SHP77 (cell line): ENCODE results near the gene CHPF2.

Experiments
- DNase-seq, 2 experiments: peaks; one replicate each; lab custom pipeline; 2025; lab: John Stamatoyannopoulos, UW

Gene CHPF2

DNA sequence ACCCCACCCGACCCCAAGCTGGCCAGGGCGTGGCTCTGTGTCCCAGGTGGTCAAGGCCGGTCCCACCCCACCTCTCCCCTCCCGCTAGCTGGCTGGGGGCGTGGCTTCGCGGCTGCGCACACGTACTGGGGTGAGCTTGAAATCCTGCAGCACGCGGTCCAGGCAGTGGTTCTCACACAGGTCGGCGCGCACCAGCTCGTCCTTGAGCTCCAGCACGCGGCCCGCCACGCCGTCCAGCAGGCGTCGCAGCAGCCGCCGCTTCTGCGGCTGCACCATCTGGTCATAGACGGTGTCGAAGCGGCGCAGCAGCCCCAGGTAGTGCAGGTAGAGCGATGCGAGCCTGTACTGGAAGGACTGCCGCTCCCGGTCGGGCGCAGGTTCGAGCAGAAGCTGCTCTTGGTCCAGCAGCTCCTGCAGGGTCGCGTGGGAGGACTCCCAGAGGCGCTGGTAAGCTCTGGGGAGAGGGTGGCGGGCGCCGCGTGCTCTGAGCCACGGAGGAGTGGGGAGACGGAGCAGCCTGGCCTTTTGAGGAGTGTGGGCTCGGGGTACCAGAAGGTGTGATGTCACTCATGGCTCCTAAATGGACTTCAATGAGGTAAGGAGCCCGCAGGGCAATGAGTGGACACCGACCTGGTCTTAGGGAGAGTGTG, 27.8 kb upstream of the CHPF2 start:
- no peak for DNase-seq

DNA sequence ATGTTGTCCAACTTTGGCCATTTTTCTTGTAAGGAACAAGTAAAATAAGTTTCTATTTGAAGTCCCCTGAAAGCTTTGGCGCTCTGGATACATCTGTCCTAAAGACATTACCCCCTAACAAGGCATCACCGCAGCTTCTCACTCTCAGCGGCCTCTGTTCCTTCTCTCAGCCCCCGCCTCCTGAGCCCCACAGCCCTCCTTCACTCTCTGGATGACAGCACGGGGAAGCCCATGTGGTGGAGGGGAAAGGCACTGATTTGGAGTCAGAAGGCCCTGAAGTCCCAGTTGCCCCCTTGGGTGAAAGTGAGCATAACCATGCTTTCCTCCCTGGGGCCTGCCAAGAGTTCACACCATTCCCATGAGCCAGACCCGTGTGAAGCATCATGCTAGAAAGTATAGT, 26.6 kb upstream of the CHPF2 start:
- DNase-seq, result no peak

DNA sequence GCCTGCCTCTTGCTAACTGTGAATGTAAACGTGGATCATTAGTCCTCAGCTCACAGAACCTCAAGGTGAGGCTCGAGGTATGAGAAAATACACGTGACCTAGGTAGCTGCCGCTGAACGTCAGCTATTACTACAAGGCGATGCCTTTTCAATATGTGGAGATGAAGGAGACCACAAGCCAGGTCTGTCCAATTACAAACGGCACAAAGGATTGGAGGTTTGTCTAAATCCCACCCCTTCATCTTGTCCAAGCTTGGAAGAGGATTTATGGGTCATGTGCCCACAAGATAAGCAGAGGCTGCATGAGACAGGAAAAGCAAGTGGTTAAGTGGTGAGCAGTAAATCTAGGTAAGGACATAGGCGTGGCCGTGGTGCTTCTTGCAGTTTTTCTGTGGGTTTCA, 25.4 kb upstream of the CHPF2 start:
- no peak for DNase-seq

DNA sequence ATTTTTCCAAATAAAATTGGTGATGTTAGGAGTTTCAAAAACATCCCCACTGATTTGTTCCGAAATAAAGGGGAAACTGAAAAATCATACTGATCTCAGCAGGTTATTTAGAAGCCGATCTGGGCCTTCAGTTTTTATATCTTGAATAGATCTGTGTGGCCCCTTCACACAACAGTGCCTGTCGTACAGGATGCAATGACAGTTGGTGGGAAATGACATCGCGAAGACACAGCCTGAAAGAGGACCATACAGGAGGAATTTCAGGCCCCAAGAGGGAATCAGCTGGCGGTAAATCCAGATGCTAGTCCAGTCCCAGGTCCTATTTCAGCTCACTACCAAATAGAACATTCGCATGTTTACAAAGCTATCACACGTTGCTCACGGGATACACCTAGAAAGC, 25.0 kb upstream of the CHPF2 start:
- DNase-seq, result no peak

DNA sequence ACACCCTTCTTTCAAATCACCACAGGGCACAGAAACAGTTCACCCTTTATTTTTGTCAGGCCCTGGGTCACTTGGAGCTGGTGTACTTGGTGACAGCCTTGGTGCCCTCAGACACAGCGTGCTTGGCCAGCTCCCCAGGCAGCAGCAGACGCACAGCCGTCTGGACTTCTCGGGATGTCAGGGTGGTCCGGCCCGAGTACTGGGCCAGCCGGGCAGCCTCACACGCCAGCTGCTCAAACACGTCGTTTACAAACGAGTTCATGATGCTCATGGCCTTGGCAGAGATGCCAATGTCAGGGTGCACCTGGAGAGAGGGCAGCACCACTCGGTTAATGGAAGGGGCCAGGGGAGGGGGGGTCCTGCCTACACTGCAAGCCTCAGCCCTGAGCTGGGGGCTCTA, 24.5 kb upstream of the CHPF2 start:
- peak in 1 of 2 experiments; percentile 29 for DNase-seq

DNA sequence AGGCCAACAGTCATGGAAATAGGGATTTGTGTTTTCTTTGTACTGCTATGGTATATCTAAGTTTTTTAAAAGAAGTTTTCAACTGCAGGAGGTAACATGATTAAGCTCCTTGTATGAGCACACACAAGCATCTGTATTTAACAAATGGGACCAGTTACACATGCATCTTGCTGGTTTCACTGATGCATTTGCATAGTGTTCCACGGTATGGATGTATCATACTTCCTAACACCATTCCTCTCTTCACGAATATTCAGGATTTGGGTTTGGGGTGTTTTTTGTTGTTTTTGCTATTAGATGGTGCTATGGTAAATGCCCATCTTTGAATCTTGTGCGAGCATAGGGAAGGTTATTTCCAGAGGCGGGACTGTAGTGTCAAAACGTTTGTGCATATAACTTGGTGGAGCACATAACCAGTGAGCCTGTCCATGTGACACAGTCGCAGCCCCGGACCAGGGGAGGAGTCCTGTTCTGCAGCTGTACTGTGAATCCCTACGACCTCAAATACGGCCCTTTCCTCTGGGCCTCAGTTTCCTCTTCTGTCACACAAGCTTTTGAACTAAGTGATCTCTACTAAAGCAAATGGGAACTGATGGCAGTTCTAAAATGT, 23.9 kb upstream of the CHPF2 start:
- DNase-seq, result no peak

DNA sequence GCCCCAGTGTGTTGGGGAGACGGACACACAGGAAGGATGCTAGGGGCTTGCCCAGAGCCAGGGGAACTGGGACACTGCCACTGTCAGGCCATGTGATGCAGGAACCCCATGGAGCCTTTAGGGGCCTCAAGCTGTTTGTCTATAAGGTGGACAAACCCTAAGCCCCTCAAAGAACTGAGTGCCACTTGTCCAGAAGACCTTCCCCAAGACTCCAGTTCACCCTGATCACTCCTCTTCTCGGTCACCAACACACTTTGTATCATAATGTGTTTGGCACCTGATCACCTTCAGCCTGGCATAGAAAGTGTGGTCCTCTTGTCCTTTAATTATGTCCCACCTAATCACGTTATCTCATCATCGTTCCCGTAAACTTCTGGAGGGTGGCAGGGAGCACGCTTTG, 22.7 kb upstream of the CHPF2 start:
- no peak for DNase-seq

DNA sequence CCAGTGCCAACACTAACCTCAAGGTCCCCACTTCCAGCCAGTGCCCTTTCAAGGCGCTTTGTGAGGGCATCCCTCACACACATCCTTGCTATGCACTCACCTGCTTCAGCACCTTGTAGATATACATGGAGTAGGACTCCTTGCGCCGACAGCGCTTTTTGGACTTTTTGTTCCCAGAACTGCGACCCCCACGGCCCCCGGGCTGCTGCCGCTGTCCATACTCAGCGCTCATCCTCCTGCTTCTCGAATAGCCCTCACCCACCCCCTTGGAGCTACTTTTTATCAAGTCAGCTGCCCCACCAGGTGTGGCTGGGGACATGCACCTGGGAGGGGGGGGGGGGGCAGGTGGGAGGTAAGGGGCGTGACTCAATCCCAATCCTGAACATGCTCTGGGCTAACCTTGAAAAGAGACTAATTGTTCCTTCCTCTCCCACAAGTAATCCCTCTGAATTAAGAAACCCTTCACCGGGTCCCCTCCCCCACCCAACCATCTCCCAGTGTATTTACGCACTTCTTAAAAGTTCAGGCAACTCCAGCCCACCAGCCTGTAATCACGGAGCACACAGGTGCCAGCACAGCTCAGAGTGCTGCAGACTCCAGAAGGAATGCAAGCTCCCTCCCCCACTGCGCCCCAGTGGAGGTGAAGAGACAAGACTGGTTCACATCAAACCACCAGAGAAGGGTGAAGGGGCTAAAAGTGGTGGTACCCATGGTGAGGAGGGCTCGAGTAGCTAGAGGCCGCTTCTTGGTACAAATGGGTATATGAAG, 22.0 kb upstream of the CHPF2 start, which contains the start of gene H2BK1:
Gene H2BK1, minus strand, starts transcription at position 402 of the 768 bp plus-strand sequence. Its CDS starts 170 bp downstream, at position 232.
- DNase-seq, result no peak

DNA sequence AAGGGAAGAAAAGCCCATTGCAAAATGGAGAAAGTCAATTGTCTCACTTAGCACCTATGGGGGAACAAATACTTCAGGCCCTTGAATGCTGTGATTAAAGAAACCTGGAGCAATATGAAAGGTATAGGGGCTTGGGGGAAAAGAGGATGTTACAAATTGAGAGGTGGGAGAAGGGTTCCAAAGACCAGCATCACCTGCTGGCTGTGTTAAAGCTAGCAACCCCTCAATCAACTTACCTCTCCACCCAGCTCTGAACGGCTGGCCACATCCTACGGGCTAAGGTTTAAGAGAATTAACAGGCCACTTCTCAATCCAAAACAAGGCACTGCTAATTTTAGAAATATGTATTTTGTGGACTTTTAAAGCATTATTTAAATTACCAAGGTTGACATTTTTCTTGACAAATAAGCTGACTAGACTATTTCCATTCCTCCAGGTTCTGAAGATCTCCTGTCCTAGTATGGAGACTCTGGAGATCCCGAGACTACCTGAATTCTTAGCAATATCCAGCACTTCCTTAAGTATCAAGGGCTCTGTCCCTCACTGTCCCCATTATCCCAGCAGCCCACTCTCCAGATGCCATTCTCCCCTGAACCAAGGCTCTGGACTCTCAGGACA, 21.0 kb upstream of the CHPF2 start:
- DNase-seq, result no peak

DNA sequence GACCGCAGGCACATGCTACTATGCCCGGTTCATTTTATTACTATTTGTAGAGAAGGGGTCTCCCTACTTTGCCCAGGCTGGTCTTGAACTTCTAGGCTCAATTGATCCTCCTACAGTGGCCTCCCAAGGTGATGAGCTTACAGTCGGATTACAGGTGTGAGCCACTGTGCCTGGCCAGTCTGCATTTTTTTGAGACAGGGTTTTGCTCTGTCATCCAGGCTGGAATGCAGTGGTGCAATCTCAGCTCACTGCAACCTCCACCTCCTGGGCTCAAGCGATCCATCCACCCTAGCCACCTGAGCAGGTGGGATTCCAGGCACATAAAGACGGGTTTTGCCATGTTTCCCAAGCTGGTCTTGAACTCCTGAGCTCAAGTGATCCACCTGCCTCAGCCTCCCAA, 19.7 kb upstream of the CHPF2 start:
- DNase-seq, result no peak

DNA sequence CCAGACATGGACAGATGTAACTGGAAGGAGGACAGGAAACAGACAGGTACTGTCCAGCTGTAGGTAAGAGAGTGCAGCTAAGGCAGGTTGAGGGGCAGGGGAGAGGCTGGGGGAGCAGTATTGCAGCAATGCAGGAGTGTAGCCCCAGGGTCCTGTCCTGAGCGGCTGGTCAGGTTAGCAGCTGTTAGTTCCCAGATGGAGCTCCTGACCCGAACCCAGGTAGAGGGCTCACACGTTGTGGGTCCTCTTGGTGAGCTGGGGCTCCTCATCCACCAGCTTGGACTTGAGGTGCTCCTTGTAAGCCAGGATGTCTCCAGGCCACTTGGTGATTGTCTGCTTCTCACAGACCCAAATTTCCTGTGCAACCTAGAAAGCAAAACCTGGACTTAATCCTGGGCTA, 18.5 kb upstream of the CHPF2 start:
- DNase-seq, result no peak

DNA sequence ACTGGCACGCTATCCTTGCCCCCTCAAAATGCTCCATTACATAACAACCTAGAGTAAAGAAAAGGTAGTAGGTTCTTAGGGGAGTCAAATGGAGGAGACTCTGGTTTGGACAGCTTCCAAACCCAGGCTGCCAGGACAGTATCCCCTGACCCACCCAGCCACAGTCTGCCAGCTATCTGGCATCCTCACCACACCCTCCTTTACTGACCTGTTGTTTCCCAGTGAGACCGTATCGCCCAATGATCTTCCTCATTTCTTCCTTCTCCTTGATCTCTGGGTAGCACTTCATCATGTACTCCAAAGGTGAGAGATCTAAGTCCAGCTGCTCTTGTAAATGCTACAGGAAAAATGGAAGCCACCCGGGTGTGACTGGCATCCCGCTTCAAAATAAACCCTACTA, 16.9 kb upstream of the CHPF2 start:
- DNase-seq, result no peak

DNA sequence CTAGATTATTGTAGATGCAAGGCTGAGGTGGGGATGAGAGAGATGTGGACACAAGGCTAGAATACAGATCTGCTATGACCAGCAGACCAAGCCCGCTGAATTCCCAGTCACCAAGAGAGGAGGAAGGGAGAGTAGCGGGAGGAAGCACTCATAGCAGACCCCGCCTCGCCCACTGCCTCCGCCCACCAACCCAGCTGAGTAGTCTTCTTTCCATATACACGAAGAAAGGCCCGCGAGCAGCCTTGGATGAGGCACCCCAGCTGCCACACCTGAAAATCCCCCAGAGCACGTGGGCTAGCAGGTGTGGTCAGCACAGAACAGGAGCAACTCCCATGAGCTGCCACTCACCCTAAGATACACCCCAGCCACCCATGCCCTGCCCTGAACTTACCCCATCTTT, 14.1 kb upstream of the CHPF2 start:
- DNase-seq, result no peak

DNA sequence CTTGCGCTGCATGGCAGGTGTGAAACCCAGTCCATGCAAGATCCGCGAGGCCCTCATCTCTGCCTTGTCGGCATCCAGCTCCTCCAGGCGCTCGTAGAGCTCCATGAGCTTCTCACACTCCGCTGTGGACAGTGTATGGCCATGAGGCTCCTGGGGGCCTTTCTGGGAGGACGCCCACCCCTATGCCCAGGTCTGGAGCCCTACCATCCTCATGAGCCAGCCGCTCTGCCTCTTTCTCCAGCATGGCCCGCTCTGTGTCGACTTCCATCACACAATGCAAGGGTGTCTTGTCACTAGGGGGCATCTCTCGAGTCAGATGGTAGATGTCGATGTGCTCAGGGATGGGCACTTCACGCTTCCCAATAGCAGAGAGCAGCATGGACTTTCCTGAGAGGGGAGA, 8.6 kb upstream of the CHPF2 start:
- no peak for DNase-seq

DNA sequence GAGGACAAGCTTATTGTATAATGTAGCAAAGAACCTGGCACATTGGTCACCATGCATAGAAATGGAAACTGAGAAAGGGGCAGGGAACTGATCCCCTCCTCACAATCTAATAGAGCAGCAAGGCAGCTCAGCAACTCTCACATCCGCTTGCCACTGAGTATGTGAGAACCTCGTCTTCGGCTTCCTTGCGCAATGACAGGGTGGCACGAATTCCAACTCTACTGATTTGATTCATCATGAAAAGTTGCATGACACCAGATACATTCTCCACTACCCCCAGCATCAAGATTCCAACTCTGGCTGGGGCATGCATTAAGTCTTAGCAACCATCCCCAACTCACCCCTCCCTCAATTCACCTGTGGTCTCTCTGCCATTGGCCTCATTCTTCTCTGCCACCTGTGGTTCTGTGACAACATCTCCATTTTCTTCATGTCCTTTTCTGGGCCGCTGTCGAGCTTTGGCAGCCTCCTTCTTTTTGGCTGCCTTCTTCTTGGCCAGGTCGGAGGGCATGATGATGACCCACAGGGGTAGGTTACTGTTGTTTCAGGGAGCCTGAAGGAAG, 6.3 kb upstream of the CHPF2 start:
- no peak for DNase-seq

DNA sequence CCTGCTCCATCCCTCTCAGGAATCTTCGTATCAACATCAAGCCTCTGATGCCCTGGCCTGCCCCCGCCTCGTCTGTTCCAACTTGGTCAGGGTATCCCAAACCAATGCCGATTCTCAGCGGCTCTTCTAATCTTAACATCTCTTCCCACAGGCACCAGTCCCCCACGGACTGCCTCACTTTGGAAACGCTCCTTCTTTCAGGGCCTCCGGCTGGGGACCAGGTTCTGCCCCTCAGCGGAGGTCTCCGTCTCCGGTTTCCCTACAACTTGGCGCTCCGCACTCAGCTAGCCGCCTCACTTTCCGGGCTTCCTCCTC, 5.8 kb upstream of the CHPF2 start:
- no peak for DNase-seq

DNA sequence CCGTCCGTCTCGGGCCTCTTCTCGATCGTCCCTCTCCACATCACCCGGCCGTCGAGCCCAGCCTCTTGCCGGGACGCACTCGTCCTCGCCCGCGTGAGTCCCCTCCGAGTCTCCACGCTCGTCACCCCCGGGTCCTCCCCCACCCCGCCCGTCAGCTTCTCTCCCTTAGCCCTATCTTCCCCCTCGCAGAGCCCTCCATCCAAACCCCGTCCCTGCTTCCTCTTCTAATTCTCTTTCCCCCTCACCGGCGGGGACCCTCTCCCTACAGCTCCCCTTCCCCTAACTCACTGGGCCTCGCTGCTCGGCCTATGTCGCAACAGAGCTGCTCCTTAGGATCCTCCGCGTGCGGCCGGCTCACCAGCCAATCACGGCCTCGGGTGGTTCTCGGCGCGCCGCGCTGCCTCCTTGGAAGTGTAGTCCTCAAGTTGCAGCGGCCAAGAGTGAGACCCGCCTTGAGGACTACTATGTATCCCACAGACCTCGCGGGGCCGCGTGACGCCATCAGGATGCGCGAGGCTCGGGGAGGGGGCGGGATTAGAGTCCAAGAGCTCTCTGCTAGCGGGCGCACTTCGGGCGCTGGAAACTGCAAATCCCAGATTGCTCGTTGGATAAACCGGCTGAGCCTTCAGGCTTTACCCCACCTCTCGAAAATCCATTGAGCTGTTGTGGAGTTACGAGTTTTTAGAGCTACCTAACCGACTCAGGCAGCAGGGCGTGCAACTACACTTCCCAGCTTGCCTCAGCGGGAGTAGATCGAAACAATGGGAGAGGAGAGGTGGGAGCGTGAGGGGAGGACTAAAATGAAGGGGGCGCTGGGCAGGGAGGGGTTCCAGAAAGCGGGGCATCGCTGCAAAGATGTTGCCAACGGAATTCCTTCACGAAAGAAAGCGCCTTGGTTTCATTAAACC, 5.2 kb upstream of the CHPF2 start, which contains the start of gene ABCF2:
Gene ABCF2, minus strand, starts transcription at position 331 of the 908 bp plus-strand sequence. CDS start 747 bp downstream, outside the sequence.
- peak; percentile 98 for DNase-seq

DNA sequence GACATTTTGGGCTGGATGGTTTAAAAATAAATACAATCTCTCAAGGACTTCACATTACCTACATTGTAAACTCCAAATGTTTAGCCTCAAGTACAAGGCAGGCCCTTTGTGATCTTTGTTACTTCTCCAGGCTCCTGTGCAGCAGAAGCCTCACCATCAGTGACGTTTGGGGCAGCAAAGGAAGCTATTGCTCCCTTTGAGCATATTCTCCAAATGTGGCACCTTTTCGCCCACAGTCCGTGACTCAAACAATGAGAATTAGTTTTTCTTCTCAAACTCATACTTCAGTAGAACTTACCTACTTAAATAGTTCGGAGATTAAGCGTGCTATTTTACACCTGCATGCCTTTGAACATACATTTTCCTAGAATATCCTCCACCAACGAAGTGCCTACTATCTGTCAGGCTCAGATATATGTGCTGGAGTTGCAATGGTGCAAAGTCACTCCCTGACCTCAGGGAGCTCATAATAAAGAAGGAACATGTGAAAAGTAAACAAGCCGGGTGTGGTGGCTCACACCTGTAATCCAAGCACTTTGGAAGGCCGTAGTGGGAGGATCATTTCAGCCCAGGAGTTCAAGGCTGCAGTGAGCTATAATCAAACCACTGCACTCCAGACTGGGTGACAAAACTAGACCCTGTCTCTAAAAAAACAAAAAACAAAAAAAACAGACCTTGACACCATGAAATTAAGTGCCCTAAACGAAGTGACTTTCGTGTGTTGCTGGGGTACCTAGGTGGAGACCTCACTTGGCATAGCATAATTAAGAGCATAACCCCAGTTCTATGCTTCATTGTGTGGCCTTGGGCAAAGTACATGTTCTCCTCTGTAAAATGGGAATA, 4.0 kb upstream of the CHPF2 start:
- no peak for DNase-seq

DNA sequence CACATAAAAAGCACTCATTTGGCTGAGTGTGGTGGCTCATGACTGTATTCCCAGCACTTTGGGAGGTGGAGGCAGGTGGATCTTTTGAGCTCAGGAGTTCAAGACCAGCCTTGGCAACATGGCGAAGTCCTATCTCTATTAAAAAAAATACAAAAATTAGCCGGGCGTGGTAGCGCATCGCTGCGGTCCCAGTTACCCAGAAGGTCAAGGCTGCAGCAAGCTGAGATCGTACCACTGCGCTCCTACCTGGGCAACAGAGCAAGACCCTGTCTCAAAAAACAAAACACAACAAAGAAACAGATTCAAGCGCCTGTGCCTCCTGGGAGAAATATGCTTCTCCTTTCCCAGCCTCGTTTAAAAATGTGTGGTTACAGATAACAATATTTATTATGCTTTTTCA, 3.0 kb upstream of the CHPF2 start:
- no peak for DNase-seq

DNA sequence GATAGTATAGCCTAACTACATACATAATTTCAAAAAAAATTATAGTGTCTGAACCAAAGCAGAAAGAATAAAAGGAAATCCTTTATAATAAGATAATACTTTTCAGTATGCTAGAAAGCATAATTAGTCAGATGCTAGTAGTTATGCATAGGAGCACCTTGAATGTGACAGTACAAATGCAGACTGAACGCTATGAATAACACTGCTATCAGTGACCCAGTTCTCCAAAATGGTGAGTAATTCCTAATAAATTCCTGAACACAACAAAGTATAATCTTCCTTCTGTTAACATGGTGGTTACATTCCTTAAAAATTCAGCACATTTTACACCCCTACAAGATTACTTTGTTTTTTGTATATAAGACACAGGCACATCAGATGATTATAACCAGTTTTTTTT, 1.2 kb upstream of the CHPF2 start:
- no peak for DNase-seq
